PC-3 (cell line): ENCODE data around the gene RNF175.

Experiments used
- CTCF ChIP-seq: fragments of 300-600 bp; sonication (generic); conservative IDR thresholded peaks from 2 replicates; pipeline ENCODE4 v1.5.1; 2017; ENCODE audit warnings: antibody characterized with exemption, low read depth, mild to moderate bottlenecking, low read length
- EZH2 ChIP-seq: fragments of 300-600 bp; sonication (generic); IDR thresholded peaks from one replicate; pipeline ENCODE4 v1.6.1; 2017; ENCODE audit warnings: antibody characterized with exemption, mild to moderate bottlenecking, low read length; ENCODE audit not compliant: unreplicated experiment

GRCh38 chr4:153789741-153790499 lies 30.1 kb upstream of the RNF175 start:
- no peak for TF ChIP-seq CTCF
- no peak for TF ChIP-seq EZH2
